Activated CD4-positive, alpha-beta T cell treated with anti-CD3 and anti-CD28 coated beads for 4 hours (primary cell): ENCODE data around the gene STING1.

Experiments
- DNase-seq, 2 donors: peaks; one replicate each; pipeline ENCODE4 v3.0.0-alpha.2; 2020

STING1 gene

DNA sequence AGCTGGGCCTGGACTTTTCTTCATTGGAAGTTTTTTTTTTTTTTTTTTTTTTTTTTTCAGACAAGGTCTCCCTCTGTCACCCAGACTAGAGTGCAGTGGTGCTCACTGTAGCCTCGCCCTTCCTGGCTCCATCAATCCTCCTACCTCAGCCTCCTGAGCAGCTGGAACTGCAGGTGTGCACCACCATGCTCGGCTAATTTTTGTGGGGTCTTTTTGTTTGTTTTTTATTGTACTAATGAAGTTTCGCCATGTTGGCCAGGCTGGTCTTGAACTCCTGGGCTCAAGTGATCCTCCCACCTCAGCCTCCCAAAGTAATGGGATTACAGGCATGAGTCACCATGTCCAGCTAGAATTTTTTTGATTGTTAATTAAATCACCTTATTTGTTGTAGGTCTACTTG is 46.9 kb downstream of the STING1 start:
- no peak for DNase-seq

DNA sequence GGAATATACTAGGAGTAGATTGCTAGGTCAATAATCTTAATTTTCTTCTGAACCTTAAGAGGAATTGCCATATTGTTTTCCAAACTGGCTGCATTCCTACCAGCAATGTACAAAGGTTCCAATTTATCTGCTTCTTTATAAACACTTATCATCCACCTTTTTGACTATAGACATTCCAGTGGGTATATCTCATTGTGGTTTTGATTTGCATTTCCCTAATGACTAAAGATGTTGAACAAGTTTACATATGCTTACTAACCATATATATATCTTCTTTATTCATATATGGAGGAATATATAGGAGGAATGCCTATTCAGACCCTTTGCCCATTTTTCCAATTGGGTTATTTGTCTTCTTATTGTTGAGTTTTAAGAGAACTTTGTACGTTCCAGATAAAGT is 50.9 kb downstream of the STING1 start:
- no peak for DNase-seq

DNA sequence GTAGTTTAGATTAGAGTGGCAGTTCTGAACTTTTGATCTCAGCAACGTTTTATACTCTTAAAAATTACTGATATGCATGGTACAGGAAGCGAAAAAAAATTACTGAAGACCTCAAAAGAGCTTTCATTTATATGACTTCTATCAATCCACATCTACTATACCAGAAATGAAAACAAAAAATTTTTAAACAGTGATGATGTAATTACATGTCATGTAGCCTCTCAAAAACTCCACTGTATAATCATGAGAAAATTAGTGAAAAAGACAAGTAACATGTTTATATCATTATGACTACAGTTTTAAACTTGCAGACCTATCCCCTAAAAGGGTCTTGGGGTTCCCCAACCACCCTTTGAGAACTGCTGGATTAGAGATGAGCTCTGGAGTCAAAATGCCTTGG is 52.5 kb downstream of the STING1 start:
- DNase-seq: no peak

- DNase-seq: no peak
Measured at GRCh38 chr5:139426203-139426885, 56.2 kb downstream of the STING1 start.
